Gastrocnemius medialis (tissue), 4 donors: ENCODE data around the gene POLDIP3. TPM values are rescaled to one million over a fixed set of nuclear protein-coding genes. Genes with fewer than 3 reads are reported as not detected.
A peak's percentile ranks its signal among the peaks of the same experiment; 100 is the strongest.
"Not testable (repeated sequence)": the region's sequence is repeated elsewhere in the genome, so short reads cannot be mapped to it uniquely, and the experiment has no call there.

Experiments used
- ATAC-seq, 2 donors: fragments of 150-250 bp; one replicate each; pipeline ENCODE4 v1.9.1; 2016
- DNase-seq, 2 donors: peaks; one replicate each; pipeline ENCODE4 v3.0.0-alpha.2; 2019
- H3K27ac ChIP-seq, 4 donors: fragments of 200-600 bp; sonication (generic); 1 replicate in 1 of 4; 2 replicates in 3 of 4; pipeline ENCODE4 v1.5.1; 2016 to 2018; ENCODE audit warnings: mild to moderate bottlenecking in 2 of 4, moderate library complexity in 1 of 4
- H3K27me3 ChIP-seq, 3 donors: fragments of 200-600 bp; sonication (generic) in 2 of 3; 1 replicate in 1 of 3; 2 replicates in 2 of 3; pipeline versions ENCODE4 v1.5.1 to v1.6.0; 2016 to 2019; ENCODE audit warnings: mild to moderate bottlenecking in 1 of 3, moderate library complexity in 1 of 3
- H3K36me3 ChIP-seq, 2 donors: fragments of 200-600 bp; sonication (generic) in 1 of 2; one replicate each; pipeline ENCODE4 v1.5.1; 2017 to 2018
- H3K4me1 ChIP-seq, 2 donors: fragments of 200-600 bp; sonication (generic) in 1 of 2; one replicate each; pipeline ENCODE4 v1.5.1; 2016 to 2017; ENCODE audit warnings: mild to moderate bottlenecking in 2 of 2
- H3K4me3 ChIP-seq, 4 donors: fragments of 200-600 bp; sonication (generic) in 3 of 4; 1 replicate in 1 of 4; 2 replicates in 3 of 4; pipeline ENCODE4 v1.5.1; 2016 to 2019; ENCODE audit warnings: mild to moderate bottlenecking in 2 of 4
- H3K9me3 ChIP-seq, 3 donors: fragments of 200-600 bp; sonication (generic) in 2 of 3; 1 replicate in 1 of 3; 2 replicates in 2 of 3; pipeline ENCODE4 v1.5.1; 2016 to 2019
- CTCF ChIP-seq, 5 experiments: fragments of 450-650 bp in 3 of 5; fragments of 200-600 bp in 2 of 5; sonication (generic) in 2 of 5; IDR thresholded peaks in 4 of 5; conservative IDR thresholded peaks in 1 of 5; 1 replicate in 4 of 5; 2 replicates in 1 of 5; pipeline ENCODE4 v1.5.1; 2016 to 2019; ENCODE audit warnings: antibody characterized with exemption in 5 of 5, mild to moderate bottlenecking in 3 of 5, moderate library complexity in 3 of 5
- POLR2A ChIP-seq, 2 donors: fragments of 450-650 bp; IDR thresholded peaks; one replicate each; pipeline ENCODE4 v1.6.1; 2017; ENCODE audit warnings: antibody characterized with exemption in 2 of 2, mild to moderate bottlenecking in 2 of 2, moderate library complexity in 2 of 2
- in situ Hi-C, 4 donors: fragments of 200-750 bp; cut with MboI; loops; one replicate each; pipeline versions ENCODE4 v1.15.0 to v1.8.0; 2017; ENCODE audit warnings: low sequenced_read_pairs in 4 of 4
- intact Hi-C: fragments of 100-400 bp; cut with DNase I; formaldehyde crosslinking; loops from one replicate; pipeline ENCODE4 v1.15.1; 2023; ENCODE audit warnings: low total_unique reads
- total RNA-seq, 4 donors: library from RNA; depleted of rRNA; stranded (reverse); fragments of >200 nt; gene quantifications; one replicate each; pipeline versions ENCODE4 v1.1.0 to v1.2.3, GENCODE V29; 2016

POLDIP3 gene
- total RNA-seq, 4 donors from 2014 or later: 19.7 to 28.7 (median 23.0) TPM

DNA sequence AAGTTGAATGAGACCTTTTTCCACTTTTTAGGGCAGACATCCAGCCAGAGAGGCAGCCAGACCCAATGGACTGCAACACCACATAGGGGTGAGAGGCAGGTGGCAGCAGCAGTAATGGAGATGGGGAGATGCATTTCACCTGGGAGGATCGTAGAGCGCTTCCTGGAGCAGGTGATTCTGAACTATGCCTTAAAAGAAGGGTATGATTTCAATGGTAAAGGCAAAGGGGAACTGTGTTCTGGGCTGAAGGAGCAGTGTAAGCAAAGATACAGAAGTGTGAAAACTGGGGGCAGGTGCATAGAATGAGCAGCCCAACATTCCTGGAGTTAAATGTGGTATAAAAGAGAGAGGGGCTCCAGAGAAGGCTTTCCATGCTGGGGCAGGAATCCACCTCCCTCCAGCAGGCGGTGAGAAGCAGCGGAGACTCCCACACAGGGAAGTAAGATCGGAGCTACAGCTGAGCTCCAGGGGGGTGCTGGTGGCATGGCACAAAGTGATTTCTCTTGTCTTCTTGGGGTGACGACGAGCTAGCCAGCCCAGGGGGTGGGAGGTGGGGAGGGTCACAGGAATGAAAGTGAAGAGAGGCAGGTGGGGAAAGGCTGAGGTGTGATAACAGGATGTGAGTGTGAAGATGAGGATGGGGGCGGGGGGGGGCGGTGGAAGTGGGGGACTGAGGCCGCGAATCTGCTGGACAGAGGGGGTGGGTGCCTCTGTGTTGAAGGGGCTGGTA, 65.2 kb downstream of the POLDIP3 start:
- no peak for TF ChIP-seq POLR2A (IDR thresholded peaks at IDR 0.05)
- TF ChIP-seq CTCF (IDR thresholded peaks at IDR 0.05 in 4 of 5, conservative IDR thresholded peaks at IDR 0.05 in 1 of 5): no peak
- peaks cover 0 to 6% of the 10 kb centered on the region in 2 donors for H3K4me1 ChIP-seq
- H3K36me3 ChIP-seq: no peaks in the 10 kb centered on the region
- no peak for ATAC-seq
- no peak overlapping the region for H3K4me3 ChIP-seq
- H3K27me3 ChIP-seq: no peaks in the 10 kb centered on the region
- intact Hi-C loops: no loop called here
- no peak overlapping the region for H3K27ac ChIP-seq
- in situ Hi-C loops: no loop called here
- no peaks in the 10 kb centered on the region for H3K9me3 ChIP-seq
- DNase-seq: no peak

DNA sequence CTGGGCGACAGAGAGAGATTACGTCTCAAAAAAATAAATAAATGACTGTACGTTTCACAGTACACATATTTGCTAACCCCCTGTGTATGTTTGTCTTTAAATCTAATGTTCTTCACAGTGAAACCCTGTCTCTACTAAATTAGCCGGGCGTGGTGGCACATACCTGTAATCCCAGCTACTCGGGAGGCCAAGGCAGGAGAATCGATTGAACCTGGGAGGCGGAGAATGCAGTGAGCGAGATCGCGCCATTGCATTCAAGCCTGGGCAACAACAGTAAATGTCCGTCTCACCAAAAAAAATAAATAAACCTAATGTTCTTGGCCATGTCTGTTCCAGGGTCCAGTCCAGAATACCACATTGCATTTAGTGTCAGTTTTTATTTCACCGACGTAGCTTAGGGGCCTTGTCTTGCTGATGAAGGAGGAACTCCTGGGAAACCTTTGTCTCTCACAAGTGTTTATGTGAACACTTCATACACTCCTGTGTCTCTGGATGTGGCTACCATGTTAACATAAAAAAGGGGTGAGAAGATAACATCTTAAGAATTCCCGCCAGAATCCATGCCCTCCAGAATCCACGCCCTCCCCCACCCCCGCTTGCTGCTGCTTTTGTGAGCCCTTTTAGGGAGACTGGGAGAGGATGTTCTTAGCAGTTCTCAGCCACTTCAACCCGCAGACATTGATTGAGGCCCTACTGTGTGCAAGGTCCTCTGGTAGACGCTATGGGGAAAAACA, 65.9 kb downstream of the POLDIP3 start:
- DNase-seq (no peak), ATAC-seq (no peak)
- intact Hi-C loops (no loop called here), in situ Hi-C loops (no loop called here)
- no peaks in the 10 kb centered on the region for H3K27me3 ChIP-seq
- TF ChIP-seq CTCF (IDR thresholded peaks at IDR 0.05 in 4 of 5, conservative IDR thresholded peaks at IDR 0.05 in 1 of 5) (no peak), POLR2A (IDR thresholded peaks at IDR 0.05) (no peak)
- H3K4me3 ChIP-seq: no peak overlapping the region
- no peak overlapping the region for H3K27ac ChIP-seq
- no peaks in the 10 kb centered on the region for H3K4me1 ChIP-seq
- no peaks in the 10 kb centered on the region for H3K36me3 ChIP-seq
- no peaks in the 10 kb centered on the region for H3K9me3 ChIP-seq

GRCh38 chr22:42548126-42548525, 66.6 kb downstream of the POLDIP3 start:
- H3K9me3 ChIP-seq, H3K27ac ChIP-seq, H3K4me3 ChIP-seq, in situ Hi-C loops, DNase-seq, H3K4me1 ChIP-seq, H3K36me3 ChIP-seq, ATAC-seq, intact Hi-C loops, H3K27me3 ChIP-seq: not testable (repeated sequence)

DNA sequence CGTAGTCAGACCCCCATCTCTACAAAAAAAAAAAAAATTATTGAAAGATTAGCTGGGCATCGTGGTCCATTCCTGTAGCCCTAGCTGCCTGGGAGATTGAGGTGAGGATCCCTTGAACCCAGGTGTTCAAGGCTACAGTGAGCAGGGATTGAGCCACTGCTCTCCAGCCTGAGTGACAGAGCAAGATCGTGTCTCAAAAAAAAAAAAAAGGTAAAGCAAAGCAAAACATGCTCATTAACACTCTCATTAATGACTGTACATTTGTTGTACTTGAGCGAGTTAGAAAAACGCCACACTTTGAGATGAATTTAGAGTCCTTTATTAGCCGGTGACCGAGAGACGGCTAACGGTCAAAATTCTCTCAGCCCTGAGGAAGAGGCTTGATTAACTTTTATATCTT, 67.1 kb downstream of the POLDIP3 start:
- Histone ChIP-seq H3K4me1 (no peaks in the 10 kb centered on the region), H3K9me3 (no peaks in the 10 kb centered on the region), H3K4me3 (no peak overlapping the region), H3K27ac (no peak overlapping the region), H3K36me3 (no peaks in the 10 kb centered on the region), H3K27me3 (no peaks in the 10 kb centered on the region)
- DNase-seq (no peak), ATAC-seq (no peak)
- in situ Hi-C loops: no loop called here
- intact Hi-C loops: no loop called here
- TF ChIP-seq POLR2A (IDR thresholded peaks at IDR 0.05): no peak
- no peak for TF ChIP-seq CTCF (IDR thresholded peaks at IDR 0.05 in 4 of 5, conservative IDR thresholded peaks at IDR 0.05 in 1 of 5)

DNA sequence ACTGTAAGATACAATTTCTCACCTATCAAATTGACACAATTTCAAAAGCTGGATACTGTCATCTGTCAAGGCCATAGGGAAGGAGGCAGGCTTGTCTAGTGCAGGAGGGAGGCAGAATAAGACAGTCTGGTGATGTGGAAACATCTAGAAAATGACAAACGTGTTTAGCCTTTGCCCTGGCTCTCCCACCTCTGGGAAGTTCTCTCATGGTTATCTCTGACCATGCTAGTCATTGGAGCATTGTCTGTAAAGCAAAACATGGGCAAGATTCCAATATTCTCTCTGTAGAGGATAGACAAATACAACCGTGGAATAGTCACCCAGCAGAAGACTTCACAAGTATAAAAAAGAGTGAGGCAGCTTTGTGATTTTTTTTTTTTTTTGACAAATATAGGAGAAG, 70.0 kb downstream of the POLDIP3 start:
- Histone ChIP-seq H3K27me3 (no peaks in the 10 kb centered on the region), H3K27ac (no peak overlapping the region), H3K4me1 (no peaks in the 10 kb centered on the region), H3K36me3 (no peaks in the 10 kb centered on the region), H3K9me3 (no peaks in the 10 kb centered on the region), H3K4me3 (no peak overlapping the region)
- no peak for DNase-seq
- intact Hi-C loops (no loop called here), in situ Hi-C loops (no loop called here)
- TF ChIP-seq POLR2A (IDR thresholded peaks at IDR 0.05): no peak
- no peak for TF ChIP-seq CTCF (IDR thresholded peaks at IDR 0.05 in 4 of 5, conservative IDR thresholded peaks at IDR 0.05 in 1 of 5)
- ATAC-seq: no peak

DNA sequence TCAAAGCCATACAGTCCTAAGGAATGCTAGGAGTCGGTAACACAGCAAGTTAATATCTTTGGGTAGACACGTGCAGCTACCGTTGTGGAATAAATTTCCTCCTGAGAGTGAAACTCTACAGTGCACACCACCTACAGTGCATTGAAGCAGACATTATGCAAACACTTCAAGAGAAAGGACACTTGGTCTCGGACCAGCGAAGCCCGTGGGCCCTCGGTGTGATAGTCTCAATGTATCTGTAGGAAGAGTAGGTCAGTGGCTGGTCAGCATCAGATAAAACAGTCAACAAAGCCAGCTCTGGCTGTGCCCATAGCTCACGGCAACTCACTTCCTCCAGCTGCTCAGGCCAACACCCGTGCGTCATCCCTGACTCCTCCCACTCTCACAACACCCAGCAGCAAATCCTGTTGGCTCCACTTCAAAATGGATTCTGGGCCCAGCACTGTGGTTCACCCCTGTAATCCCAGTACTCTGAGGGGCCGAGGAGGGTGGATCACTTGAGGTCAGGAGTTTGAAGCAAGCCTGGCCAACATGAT, 75.4 kb downstream of the POLDIP3 start:
- H3K27ac ChIP-seq: peak overlapping the region in 3 of 4 donors; percentile 42 to 64 (median 44)
- H3K9me3 ChIP-seq, H3K36me3 ChIP-seq, H3K27me3 ChIP-seq, H3K4me1 ChIP-seq, H3K4me3 ChIP-seq, DNase-seq, in situ Hi-C loops: not testable (repeated sequence)
- intact Hi-C loops: loop anchor here (10.0 kb wide), 1 partner anchor 75 kb away; the partner anchor contains the start of gene POLDIP3
- peak; percentile 47 to 67 for ATAC-seq

GRCh38 chr22:42537199-42537831, 77.4 kb downstream of the POLDIP3 start:
- H3K4me3 ChIP-seq, H3K4me1 ChIP-seq, in situ Hi-C loops, H3K36me3 ChIP-seq, DNase-seq, H3K9me3 ChIP-seq, H3K27me3 ChIP-seq: not testable (repeated sequence)
- peak; percentile 56 to 83 for ATAC-seq
- H3K27ac ChIP-seq: peak overlapping the region; percentile 47 to 68 (median 65)
- intact Hi-C loops: loop anchor here (10.0 kb wide), 1 partner anchor 77 kb away; the partner anchor contains the start of gene POLDIP3
